ENCODE data around the gene STX11. TPM values are rescaled to one million over a fixed set of nuclear protein-coding genes. Genes with fewer than 3 reads are reported as not detected.

STX11 gene
- total RNA-seq, 1 donor from 2014 or later: 8.9 TPM

GRCh38 chr6:144193181-144193580 lies 42.9 kb downstream of the STX11 start:
- ATAC-seq (ENCODE audit: poor library complexity): no peak
- intact Hi-C loops (cut with DNase I): no loop called here
- DNase-seq: no peak

- DNase-seq (no peak), ATAC-seq (ENCODE audit: poor library complexity) (no peak)
- intact Hi-C loops (cut with DNase I): no loop called here
Observed at GRCh38 chr6:144194293-144194810, 44.0 kb downstream of the STX11 start.

DNA sequence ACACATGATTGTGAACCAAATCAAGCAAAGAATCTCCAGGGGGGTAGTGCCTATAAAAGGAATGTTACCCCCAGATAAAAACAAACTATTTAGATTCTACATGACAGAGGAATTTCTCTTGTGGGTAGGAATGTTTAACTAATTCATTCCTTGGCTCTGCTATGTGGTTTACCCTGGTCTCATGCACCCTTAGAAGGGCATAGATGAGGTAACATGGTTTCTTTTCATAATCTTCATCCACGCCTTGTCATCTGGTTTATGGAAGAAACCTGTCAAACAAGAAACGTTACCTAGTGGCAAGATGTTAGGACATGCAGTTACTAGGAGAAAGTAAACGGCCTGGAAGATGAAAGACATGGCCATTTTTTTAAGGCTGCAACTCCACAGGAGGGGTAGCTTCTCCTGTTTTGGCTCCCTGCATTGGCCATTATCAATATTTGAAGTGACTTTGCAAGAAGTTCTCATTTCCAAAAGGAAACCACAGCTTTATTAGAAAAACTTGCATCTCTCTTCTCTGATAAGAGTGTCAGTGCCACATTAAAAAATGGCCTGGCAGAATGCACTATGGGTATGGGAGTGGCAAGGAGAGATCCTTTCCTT lies 45.5 kb downstream of the STX11 start:
- intact Hi-C loops (cut with DNase I): no loop called here
- no peak for ATAC-seq (ENCODE audit: poor library complexity)
- DNase-seq: no peak

DNA sequence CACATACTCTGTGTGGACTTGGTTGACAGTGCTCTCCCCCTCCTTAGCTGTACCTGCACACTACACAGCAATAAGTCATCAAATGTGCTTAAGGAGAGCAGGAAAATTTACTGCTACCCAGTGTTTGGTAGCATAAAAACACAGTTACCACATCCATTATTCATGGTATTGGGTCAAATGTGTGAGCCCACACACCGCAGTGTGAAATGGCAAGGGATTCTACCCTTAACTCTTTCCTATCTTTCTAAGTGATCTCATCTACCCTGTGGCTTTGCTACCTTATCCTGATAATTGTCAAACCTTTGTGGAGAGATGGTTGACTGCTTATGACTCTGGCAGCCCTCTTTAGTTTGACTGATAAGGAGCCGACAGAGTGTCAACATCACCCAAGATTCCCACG lies 47.6 kb downstream of the STX11 start:
- DNase-seq: no peak
- intact Hi-C loops (cut with DNase I): no loop called here
- ATAC-seq (ENCODE audit: poor library complexity): no peak

GRCh38 chr6:144202879-144203468 lies 52.7 kb downstream of the STX11 start:
- intact Hi-C loops (cut with DNase I): no loop called here
- DNase-seq (no peak), ATAC-seq (ENCODE audit: poor library complexity) (no peak)

- intact Hi-C loops (cut with DNase I): no loop called here
- ATAC-seq (ENCODE audit: poor library complexity) (no peak), DNase-seq (no peak)
Observed at GRCh38 chr6:144211160-144211559, 60.8 kb downstream of the STX11 start.

GRCh38 chr6:144213315-144213714 lies 63.0 kb downstream of the STX11 start:
- DNase-seq (no peak), ATAC-seq (ENCODE audit: poor library complexity) (no peak)
- intact Hi-C loops (cut with DNase I): no loop called here

DNA sequence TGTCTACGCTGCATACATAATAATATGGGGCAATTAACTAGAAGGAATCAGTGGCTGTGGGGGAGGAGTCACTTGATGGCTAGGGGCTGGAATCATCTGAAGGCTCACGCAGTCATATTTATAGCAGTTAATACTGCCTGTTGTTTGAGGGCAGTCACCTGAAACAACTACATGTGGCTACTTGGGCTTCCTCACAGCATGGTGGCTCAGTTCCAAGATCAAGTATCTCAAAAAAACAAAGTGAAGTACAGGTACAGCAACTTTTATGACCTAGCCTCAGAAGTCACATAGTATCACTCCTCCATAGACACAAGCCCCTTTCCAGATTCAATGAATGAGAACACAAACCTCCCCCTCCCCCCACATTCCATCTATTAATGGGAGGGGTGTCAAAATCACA lies 63.7 kb downstream of the STX11 start:
- intact Hi-C loops (cut with DNase I): no loop called here
- no peak for DNase-seq

GRCh38 chr6:144214622-144215401 lies 64.5 kb downstream of the STX11 start:
- intact Hi-C loops (cut with DNase I): loop anchor here (5.0 kb wide), 1 partner anchor 67 kb away; no protein-coding TSS in a partner anchor
- ATAC-seq (ENCODE audit: poor library complexity) (no peak), DNase-seq (peak; percentile 47)

More for the DNA sequence above, 63.7 kb downstream of the STX11 start:
- ATAC-seq (ENCODE audit: poor library complexity): no peak

DNA sequence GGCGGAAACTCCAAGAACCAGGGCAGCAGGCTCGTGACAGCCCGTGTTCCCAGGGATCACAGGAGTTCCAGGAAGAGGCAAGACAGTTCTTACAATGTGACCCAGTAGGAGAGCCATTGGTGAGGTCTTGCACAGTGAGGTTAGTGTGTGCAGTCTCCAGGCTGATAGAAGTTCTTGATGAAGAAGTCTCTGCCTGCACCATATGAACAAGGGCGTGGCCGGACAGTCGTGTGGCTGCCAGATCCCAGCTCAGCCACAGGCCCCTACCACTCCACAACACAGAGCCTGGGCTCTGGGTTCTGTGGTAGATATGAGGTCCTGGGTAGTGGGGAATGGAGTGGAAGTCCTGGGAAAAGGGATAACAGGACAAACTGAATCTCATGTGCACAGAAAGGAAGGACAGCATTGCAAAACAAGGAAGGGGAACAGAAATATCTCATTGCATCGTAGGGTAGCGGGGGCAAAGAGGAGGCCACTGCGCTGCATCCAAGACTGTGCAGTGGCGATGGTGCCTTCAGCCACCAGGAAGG lies 65.2 kb downstream of the STX11 start:
- ATAC-seq (ENCODE audit: poor library complexity) (peak; percentile 11), DNase-seq (peak; percentile 64)
- intact Hi-C loops (cut with DNase I): loop anchor here (5.0 kb wide), 1 partner anchor 67 kb away; no protein-coding TSS in a partner anchor

- intact Hi-C loops (cut with DNase I): loop anchor here (2.0 to 5.0 kb wide), 3 partner anchors 65 to 111 kb away; partner anchors contain the start of gene STX11
- DNase-seq: peak; percentile 95
- peak; percentile 96 for ATAC-seq (ENCODE audit: poor library complexity)
Observed at GRCh38 chr6:144215932-144216667, 65.8 kb downstream of the STX11 start.

DNA sequence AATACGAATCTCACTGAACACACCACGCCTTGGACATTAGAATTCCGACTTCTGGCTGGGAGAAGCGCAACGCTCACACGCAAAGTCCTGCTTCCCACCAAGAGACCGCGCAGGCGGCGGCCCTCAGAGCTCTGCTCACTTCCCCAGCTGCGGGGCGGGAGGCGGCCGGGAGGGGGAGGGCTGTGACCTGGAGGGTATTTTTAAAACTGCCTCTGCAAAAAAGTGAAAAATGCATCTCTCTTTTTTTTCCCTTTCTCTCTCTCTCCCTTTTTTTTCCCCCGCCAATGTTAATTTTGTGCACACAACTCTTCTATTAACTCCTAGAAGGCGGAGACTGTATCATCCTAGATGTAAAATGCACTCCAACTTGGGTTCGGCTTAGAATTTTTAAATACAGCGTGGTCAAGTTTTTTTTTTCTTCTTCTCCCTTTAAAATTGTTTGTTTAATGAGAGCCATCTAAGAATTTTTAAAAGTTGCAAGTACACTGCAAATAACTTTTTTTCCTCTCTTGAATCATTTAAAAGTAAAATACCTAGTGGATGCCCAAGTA lies 66.4 kb downstream of the STX11 start:
- peak; percentile 82 for DNase-seq
- peak; percentile 79 for ATAC-seq (ENCODE audit: poor library complexity)
- intact Hi-C loops (cut with DNase I): loop anchor here (2.0 to 5.0 kb wide), 3 partner anchors 66 to 112 kb away; partner anchors contain the start of gene STX11

- ATAC-seq (ENCODE audit: poor library complexity) (no peak), DNase-seq (no peak)
- intact Hi-C loops (cut with DNase I): loop anchor here (2.0 to 5.0 kb wide), 3 partner anchors 65 to 112 kb away; partner anchors contain the start of gene STX11
Observed at GRCh38 chr6:144217264-144217663, 66.9 kb downstream of the STX11 start.

- ATAC-seq (ENCODE audit: poor library complexity) (no peak), DNase-seq (no peak)
- intact Hi-C loops (cut with DNase I): loop anchor here (2.0 to 5.0 kb wide), 3 partner anchors 65 to 113 kb away; partner anchors contain the start of gene STX11
Observed at GRCh38 chr6:144217797-144218196, 67.5 kb downstream of the STX11 start.

DNA sequence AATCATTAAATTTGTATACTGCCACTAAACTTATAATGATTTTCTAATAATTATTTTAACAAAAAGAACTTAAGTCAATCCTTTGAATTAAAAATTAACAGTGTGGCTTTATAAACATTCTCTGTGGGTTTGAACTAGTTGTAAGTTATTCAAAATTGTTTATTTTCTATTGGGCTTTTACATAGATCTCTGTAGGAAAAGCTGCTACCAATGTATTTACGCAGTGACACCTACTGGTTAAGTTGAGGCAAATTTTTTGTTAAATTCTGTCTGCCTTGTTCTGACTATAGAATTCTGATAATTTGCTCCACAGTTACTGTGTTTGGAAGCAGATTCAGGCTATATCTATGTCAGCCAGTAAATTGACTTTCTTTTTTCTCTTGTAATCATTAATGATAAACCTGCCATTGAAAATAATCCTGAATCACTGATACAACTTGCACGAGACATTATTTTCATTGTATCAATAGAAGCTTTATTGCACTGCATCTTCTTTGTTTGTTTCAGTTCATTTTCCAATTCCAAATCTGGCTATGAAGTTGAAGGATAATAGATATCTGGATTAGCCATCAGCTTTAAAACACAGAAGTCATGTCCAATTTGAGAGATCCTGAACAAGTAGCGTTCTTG lies 68.9 kb downstream of the STX11 start:
- ATAC-seq (ENCODE audit: poor library complexity): no peak
- intact Hi-C loops (cut with DNase I): loop anchor here (5.0 kb wide), 1 partner anchor 63 kb away; no protein-coding TSS in a partner anchor
- DNase-seq: no peak

- intact Hi-C loops (cut with DNase I): no loop called here
- no peak for DNase-seq
- ATAC-seq (ENCODE audit: poor library complexity): no peak
Observed at GRCh38 chr6:144220031-144220790, 69.9 kb downstream of the STX11 start.

- intact Hi-C loops (cut with DNase I): no loop called here
- DNase-seq (no peak), ATAC-seq (ENCODE audit: poor library complexity) (no peak)
Observed at GRCh38 chr6:144223686-144224085, 73.4 kb downstream of the STX11 start.

Measured in Right ventricle myocardium superior (tissue), 1 donor.